GM18519 (cell line): ENCODE results near the gene AJUBA.
A peak's percentile ranks its signal among the peaks of the same experiment; 100 is the strongest.
"Not testable (repeated sequence)": the region's sequence is repeated elsewhere in the genome, so short reads cannot be mapped to it uniquely, and the experiment has no call there.

Experiments used
- ATAC-seq: cut with Tn5 transposase; IDR thresholded peaks from one replicate; pipeline ENCODE4 v1.9.1; 2021; ENCODE audit warnings: mild to moderate bottlenecking, moderate library complexity; ENCODE audit not compliant: unreplicated experiment, low FRiP score

AJUBA gene

GRCh38 chr14:22955702-22956569 is 26.4 kb downstream of the AJUBA start:
- ATAC-seq = no peak

- ATAC-seq = no peak
Measured at GRCh38 chr14:22952418-22952817, 29.9 kb downstream of the AJUBA start.

- ATAC-seq = not testable (repeated sequence)
Measured at GRCh38 chr14:22951795-22952194, 30.6 kb downstream of the AJUBA start.

- no peak for ATAC-seq
Measured at GRCh38 chr14:22945642-22946041, 36.7 kb downstream of the AJUBA start.

DNA sequence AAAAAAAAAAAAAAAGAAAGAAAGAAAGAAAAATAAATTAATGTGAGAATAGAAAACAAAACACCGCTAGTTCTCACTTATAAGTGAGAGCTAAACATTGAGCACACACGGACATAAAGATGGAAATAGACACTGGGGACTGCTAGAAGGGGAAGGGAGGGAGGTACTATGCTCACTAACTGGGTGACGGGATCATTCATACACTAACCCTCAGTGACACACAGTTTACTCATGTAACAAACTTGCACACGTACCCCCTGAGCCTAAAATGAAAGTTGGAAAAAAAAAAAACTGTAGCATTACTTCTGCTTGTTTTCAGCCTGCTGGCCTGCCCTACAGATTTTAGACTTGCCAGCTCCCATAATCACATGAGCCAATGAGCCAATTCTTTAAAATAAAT is 42.7 kb downstream of the AJUBA start:
- no peak for ATAC-seq

GRCh38 chr14:22935156-22935555 is 47.2 kb downstream of the AJUBA start:
- no peak for ATAC-seq

DNA sequence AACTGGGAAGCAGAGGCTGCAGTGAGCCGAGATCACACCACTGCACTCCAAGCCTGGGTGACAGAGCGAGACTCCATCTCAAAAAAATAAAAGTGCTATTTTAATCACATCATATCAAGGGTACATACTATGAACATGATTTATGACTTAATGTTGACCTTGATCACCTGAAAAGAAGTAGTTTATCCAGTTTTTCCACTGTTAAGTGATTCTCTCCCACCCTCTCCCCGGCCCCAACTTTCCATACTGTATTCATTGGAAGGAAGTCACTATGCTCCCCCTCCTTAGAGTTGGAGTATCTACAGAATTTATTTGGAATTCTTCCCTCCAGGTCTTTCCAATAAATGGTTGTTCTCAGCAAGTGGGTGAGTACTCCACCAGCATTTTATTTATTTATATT is 50.2 kb downstream of the AJUBA start:
- no peak for ATAC-seq

DNA sequence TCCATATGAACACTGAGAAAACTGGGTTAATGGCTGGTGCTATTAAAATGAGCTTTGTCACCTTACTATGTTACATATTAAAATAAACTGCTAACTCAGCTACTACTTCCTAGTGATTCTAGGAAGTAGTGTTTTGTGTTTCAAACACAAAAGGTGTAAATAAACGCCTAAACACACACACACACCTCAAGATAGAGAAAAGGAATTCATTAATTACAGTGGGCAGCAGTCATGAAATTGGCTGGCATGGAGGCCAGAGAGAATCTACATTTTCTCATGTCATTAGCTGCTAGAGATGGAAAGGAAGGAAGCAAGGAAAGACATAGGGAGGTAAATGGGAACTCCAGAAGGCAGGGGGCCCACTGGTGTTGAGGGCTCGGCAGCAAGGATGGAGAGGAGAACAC is 52.4 kb downstream of the AJUBA start:
- no peak for ATAC-seq

DNA sequence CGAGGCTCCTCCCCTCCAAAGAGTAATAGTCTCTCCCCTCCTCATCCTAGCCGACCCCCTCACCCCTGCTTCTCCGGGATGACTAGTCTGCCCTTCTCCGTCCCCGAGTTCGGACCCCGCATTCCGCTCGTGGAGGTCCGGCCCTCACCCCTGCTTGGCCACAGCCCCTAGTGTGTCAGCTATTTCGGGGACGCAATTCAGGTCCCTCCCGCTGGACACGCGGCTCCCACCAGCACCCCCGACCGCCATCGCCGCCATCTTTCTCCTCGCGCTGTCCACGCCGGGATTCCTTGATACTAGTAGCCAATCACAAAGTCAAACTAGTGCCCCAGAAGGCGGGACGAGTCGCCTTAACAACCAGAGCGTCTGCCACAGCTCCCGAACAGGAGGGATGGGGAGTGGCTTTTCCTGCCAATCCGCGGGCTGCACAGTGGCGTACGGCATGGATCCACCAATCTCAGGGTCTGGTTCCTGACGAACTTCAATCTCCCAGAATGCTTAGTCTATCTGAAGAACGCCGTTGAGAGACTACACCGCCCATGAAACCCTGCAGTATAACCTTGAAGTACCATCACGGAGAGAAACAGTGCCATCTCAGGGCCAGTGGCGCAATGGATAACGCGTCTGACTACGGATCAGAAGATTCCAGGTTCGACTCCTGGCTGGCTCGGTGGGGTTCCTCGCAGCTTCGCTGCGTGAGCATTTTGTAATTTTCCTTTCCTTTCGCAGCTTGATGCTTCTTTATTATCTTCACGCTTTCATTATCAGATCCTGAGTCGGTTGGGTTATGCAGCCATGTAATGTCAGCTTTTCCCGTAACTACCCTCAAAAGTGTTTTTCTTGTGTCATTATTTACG is 53.0 kb downstream of the AJUBA start, which contains the start of gene PRMT5:
PRMT5 (minus strand) TSS at position 273 of the 857 bp plus-strand sequence; CDS start at position 258, 15 bp downstream.
- peak; percentile 81 for ATAC-seq

GRCh38 chr14:22928237-22929103 is 53.9 kb downstream of the AJUBA start:
- no peak for ATAC-seq

- no peak for ATAC-seq
Measured at GRCh38 chr14:22926316-22926715, 56.0 kb downstream of the AJUBA start.

DNA sequence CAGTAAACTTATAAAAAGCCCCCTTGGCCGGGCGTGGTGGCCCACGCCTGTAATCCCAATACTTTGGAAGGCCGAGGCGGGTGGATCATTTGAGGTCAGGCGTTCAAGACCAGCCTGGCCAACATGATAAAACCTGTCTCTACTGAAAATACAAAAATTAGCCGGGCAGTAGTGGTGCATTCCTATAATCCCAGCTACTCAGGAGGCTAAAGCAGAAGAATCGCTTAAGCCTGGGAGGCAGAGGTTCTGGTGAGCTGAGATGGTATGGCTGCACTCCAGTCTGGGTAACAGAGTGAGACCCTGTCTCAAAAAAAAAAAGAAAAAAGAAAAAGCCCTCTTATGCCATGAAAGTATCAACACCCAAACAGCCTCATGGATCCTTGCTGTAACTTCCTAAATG is 56.8 kb downstream of the AJUBA start:
- ATAC-seq = no peak

DNA sequence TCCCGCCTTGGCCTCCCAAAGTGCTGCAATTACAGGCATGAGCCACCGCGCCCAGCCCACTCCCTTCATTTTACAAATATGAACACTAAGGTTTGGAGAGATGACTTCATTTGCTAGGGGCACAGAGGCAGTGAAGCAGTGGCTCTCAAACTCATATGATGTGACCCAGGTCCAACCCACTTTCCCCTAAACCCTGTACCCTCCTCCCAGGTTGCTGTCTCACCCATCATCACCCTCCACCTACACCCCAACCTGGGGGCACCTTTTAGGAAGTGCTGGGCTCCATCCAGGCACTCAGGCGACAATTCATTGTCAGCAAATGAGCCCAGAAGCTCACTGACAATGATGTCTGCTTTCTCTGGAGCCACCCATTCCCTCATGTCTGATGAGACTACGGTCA is 58.6 kb downstream of the AJUBA start:
- no peak for ATAC-seq

- no peak for ATAC-seq
Measured at GRCh38 chr14:22922294-22922693, 60.1 kb downstream of the AJUBA start.
